Liver (tissue), 9 donors: ENCODE data around the gene RAX2. TPM values are rescaled to one million over a fixed set of nuclear protein-coding genes. Genes with fewer than 3 reads are reported as not detected.

Experiments used
- DNase-seq: peaks from one replicate; pipeline ENCODE4 v3.0.0-alpha.2; 2017; ENCODE audit warnings: low spot score
- H3K27ac ChIP-seq, 2 donors: one replicate each; pipeline ENCODE4 v1.7.0; 2013; ENCODE audit warnings: inconsistent platforms in 2 of 2, low read length in 2 of 2, control low read depth in 1 of 2, low read depth in 1 of 2, mild to moderate bottlenecking in 1 of 2
- H3K27me3 ChIP-seq, 4 donors: one replicate each; pipeline versions ENCODE4 v1.6.1 to v1.7.0; 2013; ENCODE audit warnings: low read length in 3 of 4, inconsistent platforms in 1 of 4, mild to moderate bottlenecking in 1 of 4, moderate library complexity in 1 of 4; ENCODE audit not compliant: control insufficient read depth in 4 of 4, insufficient read depth in 4 of 4
- H3K36me3 ChIP-seq, 4 donors: one replicate each; pipeline versions ENCODE4 v1.6.1 to v1.7.0; 2013; ENCODE audit warnings: low read length in 3 of 4, mild to moderate bottlenecking in 3 of 4, low read depth in 1 of 4, moderate library complexity in 1 of 4; ENCODE audit not compliant: control insufficient read depth in 4 of 4, insufficient read depth in 3 of 4
- H3K4me1 ChIP-seq, 4 donors: one replicate each; pipeline versions ENCODE4 v1.6.1 to v1.7.0; 2013; ENCODE audit warnings: low read length in 3 of 4, mild to moderate bottlenecking in 3 of 4, moderate library complexity in 1 of 4; ENCODE audit not compliant: control insufficient read depth in 4 of 4, insufficient read depth in 4 of 4
- H3K4me3 ChIP-seq, 3 donors: one replicate each; pipeline versions ENCODE4 v1.6.1 to v1.7.0; 2013; ENCODE audit warnings: low read length in 3 of 3, control low read depth in 1 of 3, low read depth in 1 of 3, mild to moderate bottlenecking in 1 of 3
- H3K9ac ChIP-seq, 2 donors: one replicate each; pipeline ENCODE4 v1.7.0; 2013; ENCODE audit warnings: low read length in 2 of 2, mild to moderate bottlenecking in 2 of 2, moderate library complexity in 2 of 2, control low read depth in 1 of 2, low read depth in 1 of 2
- H3K9me3 ChIP-seq, 4 donors: one replicate each; pipeline versions ENCODE4 v1.6.1 to v1.7.0; 2013; ENCODE audit warnings: low read length in 3 of 4; ENCODE audit not compliant: control insufficient read depth in 4 of 4
- ATF3 ChIP-seq: IDR thresholded peaks from 2 replicates; pipeline ENCODE4 v1.6.1; 2016; ENCODE audit warnings: antibody characterized with exemption
- CTCF ChIP-seq: fragments of 150-350 bp; IDR thresholded peaks from 2 replicates; pipeline ENCODE4 v1.5.1; 2017; ENCODE audit warnings: improper control_type of control experiment, low read depth, low read length; ENCODE audit not compliant: missing input control
- EGR1 ChIP-seq, 2 donors: IDR thresholded peaks; 2 replicates each; pipeline ENCODE4 v1.6.1; 2016 to 2018; ENCODE audit warnings: antibody characterized with exemption in 2 of 2, low read depth in 2 of 2
- FOXA2 ChIP-seq: IDR thresholded peaks from 2 replicates; pipeline ENCODE4 v1.6.1; 2016; ENCODE audit warnings: antibody characterized with exemption
- GABPA ChIP-seq, 2 donors: IDR thresholded peaks in 1 of 2; conservative IDR thresholded peaks in 1 of 2; 2 replicates each; pipeline ENCODE4 v1.6.1; 2016; ENCODE audit warnings: antibody characterized with exemption in 2 of 2, mild to moderate bottlenecking in 1 of 2, moderate library complexity in 1 of 2
- HNF4G ChIP-seq: IDR thresholded peaks from 2 replicates; pipeline ENCODE4 v1.6.1; 2016; ENCODE audit warnings: antibody characterized with exemption
- JUND ChIP-seq, 2 donors: IDR thresholded peaks; 2 replicates each; pipeline ENCODE4 v1.6.1; 2016; ENCODE audit warnings: antibody characterized with exemption in 2 of 2
- MAX ChIP-seq: IDR thresholded peaks from 2 replicates; pipeline ENCODE4 v1.6.1; 2016; ENCODE audit warnings: antibody characterized with exemption
- RAD21 ChIP-seq, 2 donors: IDR thresholded peaks; 2 replicates each; pipeline ENCODE4 v1.6.1; 2016; ENCODE audit warnings: antibody characterized with exemption in 2 of 2, mild to moderate bottlenecking in 2 of 2
- RXRA ChIP-seq, 2 donors: IDR thresholded peaks; 2 replicates each; pipeline ENCODE4 v1.6.1; 2017 to 2018; ENCODE audit warnings: antibody characterized with exemption in 2 of 2, mild to moderate bottlenecking in 1 of 2
- SP1 ChIP-seq: IDR thresholded peaks from 2 replicates; pipeline ENCODE4 v1.6.1; 2018; ENCODE audit warnings: antibody characterized with exemption, mild to moderate bottlenecking
- YY1 ChIP-seq: IDR thresholded peaks from 2 replicates; pipeline ENCODE4 v1.6.1; 2016; ENCODE audit warnings: antibody characterized with exemption, mild to moderate bottlenecking
- ZBTB33 ChIP-seq: IDR thresholded peaks from 2 replicates; pipeline ENCODE4 v1.6.1; 2016; ENCODE audit warnings: antibody characterized with exemption
- WGBS: extraction: QIAGEN DNeasy Blood & Tissue Kit; methylation state at CpG from one replicate; pipeline ENCODE4 v1.1.7; 2013; 5-methylcytosine and 5-hydroxymethylcytosine counted together
- polyA plus RNA-seq, 2 donors: library from polyadenylated mRNA; stranded (reverse) in 1 of 2; unstranded in 1 of 2; fragments of 200-250 nt in 1 of 2; fragments of >200 nt in 1 of 2; fragmentation: Nextera tagmentation in 1 of 2; extraction: Ambion mirVana in 1 of 2; gene quantifications; one replicate each; pipeline versions ENCODE4 v1.2.1 to v1.2.3, GENCODE V29; 2013 to 2015
- total RNA-seq, 2 donors: library from RNA; depleted of rRNA; stranded (reverse); fragments of >200 nt; gene quantifications; one replicate each; pipeline ENCODE4 v1.2.3, GENCODE V29; 2014
- donor health status: healthy.
- donor health status: healthy.
- donor health status: healthy.
- donor health status: healthy.
- donor health status: healthy.

The RAX2 gene
- total and polyA plus RNA-seq, 4 donors, result not detected

- peaks cover 3 to 15% (median 12%) of the 10 kb centered on the region in 4 donors for H3K4me1 ChIP-seq
- TF ChIP-seq YY1 (no peak), MAX (no peak), RXRA (IDR thresholded peaks at IDR 0.05) (no peak), SP1 (no peak), ATF3 (no peak)
- H3K4me3 ChIP-seq, result no peak overlapping the region
- no peaks in the 10 kb centered on the region for H3K36me3 ChIP-seq
- H3K27me3 ChIP-seq, result no peaks in the 10 kb centered on the region
- WGBS, result 76% methylated on average over 8 of the region's 8 CpGs
- H3K27ac ChIP-seq, result no peak overlapping the region
- H3K9me3 ChIP-seq, result no peaks in the 10 kb centered on the region
- H3K9ac ChIP-seq, result no peak overlapping the region
- no peak for DNase-seq
Observed at GRCh38 chr19:3723883-3724282, 48.1 kb downstream of the RAX2 start.

- no peak overlapping the region for H3K9ac ChIP-seq
- H3K27me3 ChIP-seq, result no peaks in the 10 kb centered on the region
- no peak overlapping the region for H3K4me3 ChIP-seq
- no peak for DNase-seq
- TF ChIP-seq EGR1 (IDR thresholded peaks at IDR 0.05; ENCODE audit: low read depth in 2 of 2) (no peak), ATF3 (no peak), MAX (no peak), HNF4G (no peak), GABPA (IDR thresholded peaks at IDR 0.05 in 1 of 2, conservative IDR thresholded peaks at IDR 0.05 in 1 of 2) (no peak)
- H3K27ac ChIP-seq, result no peak overlapping the region
- H3K9me3 ChIP-seq, result no peaks in the 10 kb centered on the region
- H3K4me1 ChIP-seq, result peaks cover 3 to 15% (median 12%) of the 10 kb centered on the region in 4 donors
- WGBS, result 89% methylated on average over 5 of the region's 5 CpGs
- no peaks in the 10 kb centered on the region for H3K36me3 ChIP-seq
Observed at GRCh38 chr19:3723110-3723488, 48.9 kb downstream of the RAX2 start.

- TF ChIP-seq RXRA (IDR thresholded peaks at IDR 0.05) (no peak), SP1 (no peak), JUND (IDR thresholded peaks at IDR 0.05) (no peak), MAX (no peak), CTCF (no peak), RAD21 (IDR thresholded peaks at IDR 0.05) (no peak), ZBTB33 (no peak), ATF3 (no peak), FOXA2 (no peak)
- WGBS, result 28% methylated on average over 30 of the region's 30 CpGs
- H3K9ac ChIP-seq, result no peak overlapping the region
- no peak overlapping the region for H3K27ac ChIP-seq
- no peaks in the 10 kb centered on the region for H3K9me3 ChIP-seq
- peaks cover 3 to 15% (median 12%) of the 10 kb centered on the region in 4 donors for H3K4me1 ChIP-seq
- no peak for DNase-seq
- H3K4me3 ChIP-seq, result no peak overlapping the region
- H3K36me3 ChIP-seq, result no peaks in the 10 kb centered on the region
- H3K27me3 ChIP-seq, result no peaks in the 10 kb centered on the region
Observed at GRCh38 chr19:3722443-3723109, 49.5 kb downstream of the RAX2 start.
